HG02588 (cell line): ENCODE data around the gene HACD3.
"Not testable (repeated sequence)": the region's sequence is repeated elsewhere in the genome, so short reads cannot be mapped to it uniquely, and the experiment has no call there.

ENCODE experiments used
- ATAC-seq: cut with Tn5 transposase; IDR thresholded peaks from one replicate; pipeline ENCODE4 v1.9.1; 2021; ENCODE audit warnings: mild to moderate bottlenecking, moderate library complexity; ENCODE audit not compliant: unreplicated experiment

HACD3 gene

GRCh38 chr15:65547841-65548240, 17.6 kb downstream of the HACD3 start:
- ATAC-seq: no peak

- ATAC-seq: not testable (repeated sequence)
Observed at GRCh38 chr15:65549288-65549687, 19.0 kb downstream of the HACD3 start.

- ATAC-seq: no peak
Observed at GRCh38 chr15:65550681-65551098, 20.4 kb downstream of the HACD3 start.

GRCh38 chr15:65551183-65551582, 20.9 kb downstream of the HACD3 start:
- no peak for ATAC-seq

GRCh38 chr15:65552851-65553250, 22.6 kb downstream of the HACD3 start:
- ATAC-seq: not testable (repeated sequence)

- ATAC-seq: no peak
Observed at GRCh38 chr15:65553691-65554090, 23.4 kb downstream of the HACD3 start.

GRCh38 chr15:65556622-65557021, 26.4 kb downstream of the HACD3 start:
- no peak for ATAC-seq

GRCh38 chr15:65558336-65558735, 28.1 kb downstream of the HACD3 start:
- no peak for ATAC-seq

- ATAC-seq: no peak
Observed at GRCh38 chr15:65558997-65559760, 28.9 kb downstream of the HACD3 start.

GRCh38 chr15:65559941-65560340, 29.7 kb downstream of the HACD3 start:
- no peak for ATAC-seq

GRCh38 chr15:65561934-65562333, 31.7 kb downstream of the HACD3 start:
- no peak for ATAC-seq

- no peak for ATAC-seq
Observed at GRCh38 chr15:65569728-65570127, 39.5 kb downstream of the HACD3 start.

- no peak for ATAC-seq
Observed at GRCh38 chr15:65571971-65572370, 41.7 kb downstream of the HACD3 start.

- no peak for ATAC-seq
Observed at GRCh38 chr15:65576664-65577063, 46.4 kb downstream of the HACD3 start.

- no peak for ATAC-seq
Observed at GRCh38 chr15:65577129-65577996, 47.1 kb downstream of the HACD3 start.

- no peak for ATAC-seq
Observed at GRCh38 chr15:65578904-65579728, 48.9 kb downstream of the HACD3 start.

- ATAC-seq: no peak
Observed at GRCh38 chr15:65579762-65580161, 49.5 kb downstream of the HACD3 start.

- ATAC-seq: no peak
Observed at GRCh38 chr15:65580287-65580686, 50.0 kb downstream of the HACD3 start.

GRCh38 chr15:65583701-65584100, 53.4 kb downstream of the HACD3 start:
- no peak for ATAC-seq

- no peak for ATAC-seq
Observed at GRCh38 chr15:65584241-65584640, 54.0 kb downstream of the HACD3 start.

- ATAC-seq: no peak
Observed at GRCh38 chr15:65587094-65587493, 56.8 kb downstream of the HACD3 start.
